Coronary artery (tissue), 2 donors: ENCODE data around the gene ESYT3.
"Not testable (repeated sequence)": the region's sequence is repeated elsewhere in the genome, so short reads cannot be mapped to it uniquely, and the experiment has no call there.

Experiments used
- DNase-seq: peaks from one replicate; pipeline ENCODE4 v3.0.0-alpha.2; 2017; ENCODE audit warnings: low spot score
- H3K27ac ChIP-seq, 2 donors: fragments of 200-600 bp; sonication (generic); one replicate each; pipeline ENCODE4 v1.5.1; 2016 to 2019
- H3K4me3 ChIP-seq: fragments of 200-600 bp; sonication (generic); 2 replicates; pipeline ENCODE4 v1.5.1; 2016; ENCODE audit warnings: mild to moderate bottlenecking, moderate library complexity
- CTCF ChIP-seq: fragments of 200-600 bp; sonication (generic); IDR thresholded peaks from one replicate; pipeline ENCODE4 v1.5.1; 2019; ENCODE audit warnings: antibody characterized with exemption

ESYT3 gene

GRCh38 chr3:138507524-138507923 lies 73.1 kb downstream of the ESYT3 start:
- DNase-seq, result no peak

DNA sequence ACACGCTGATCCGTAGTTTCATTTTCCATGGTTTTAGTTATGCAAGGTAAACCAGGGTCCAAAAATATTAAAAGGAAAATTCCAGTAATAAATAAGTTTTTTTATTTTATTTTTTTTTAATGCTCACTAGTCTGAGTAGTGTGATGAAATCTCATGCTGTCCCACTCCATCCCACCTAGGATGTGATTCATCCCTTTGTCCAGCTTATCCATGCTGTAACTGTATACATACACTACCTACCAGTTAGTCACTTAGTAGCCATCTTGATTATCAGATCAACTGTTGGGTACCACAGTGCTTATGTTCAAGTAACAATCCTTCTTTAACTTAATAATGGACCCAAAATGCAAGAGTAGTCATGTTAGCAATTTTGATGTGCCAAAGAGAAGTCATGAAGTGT lies 75.2 kb downstream of the ESYT3 start:
- TF ChIP-seq CTCF, result no peak
- no peak for DNase-seq
- Histone ChIP-seq H3K27ac (no peak overlapping the region), H3K4me3 (no peak overlapping the region)

More at GRCh38 chr3:138507524-138507923, 73.1 kb downstream of the ESYT3 start:
- no peak overlapping the region for H3K4me3 ChIP-seq
- TF ChIP-seq CTCF, result no peak
- H3K27ac ChIP-seq, result no peak overlapping the region

GRCh38 chr3:138511945-138512344 lies 77.5 kb downstream of the ESYT3 start:
- DNase-seq, result no peak
- H3K27ac ChIP-seq, result no peak overlapping the region
- no peak for TF ChIP-seq CTCF
- no peak overlapping the region for H3K4me3 ChIP-seq

DNA sequence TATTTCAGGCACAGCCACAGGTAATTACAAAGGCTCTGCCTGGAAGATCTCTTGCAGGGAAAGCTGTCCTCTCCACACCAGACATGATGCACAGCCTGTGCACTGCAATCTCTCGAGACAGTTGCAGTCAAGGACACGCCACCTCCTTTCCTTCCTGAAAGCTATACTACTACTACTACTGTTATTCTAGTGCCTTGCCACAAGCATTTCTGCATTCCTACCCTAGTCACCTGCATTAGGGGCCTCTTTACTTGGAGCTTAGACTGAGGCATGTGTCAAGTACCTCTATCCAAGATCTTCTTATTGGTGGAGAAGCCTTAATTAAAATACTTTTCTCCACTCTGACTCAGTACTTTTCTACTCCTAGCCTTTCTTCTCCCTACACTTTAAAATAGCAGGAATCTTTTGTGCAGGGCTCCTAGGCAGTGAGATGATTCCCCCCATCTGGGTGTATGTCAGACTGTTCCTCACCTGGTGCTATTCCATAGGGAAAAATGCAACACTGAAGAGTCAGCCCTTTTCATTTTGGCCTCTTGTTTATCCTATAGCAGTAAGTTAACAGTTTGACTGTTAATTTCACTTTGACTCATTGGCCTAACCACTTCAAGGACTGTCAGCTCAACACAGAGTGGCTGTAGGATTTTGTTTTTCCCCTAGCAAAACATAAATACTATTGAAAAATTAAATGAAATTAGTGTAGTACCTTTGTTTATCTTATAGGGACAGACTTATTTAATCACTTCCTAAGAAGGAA lies 78.9 kb downstream of the ESYT3 start:
- DNase-seq, result no peak
- no peak for TF ChIP-seq CTCF
- Histone ChIP-seq H3K27ac (no peak overlapping the region), H3K4me3 (no peak overlapping the region)

DNA sequence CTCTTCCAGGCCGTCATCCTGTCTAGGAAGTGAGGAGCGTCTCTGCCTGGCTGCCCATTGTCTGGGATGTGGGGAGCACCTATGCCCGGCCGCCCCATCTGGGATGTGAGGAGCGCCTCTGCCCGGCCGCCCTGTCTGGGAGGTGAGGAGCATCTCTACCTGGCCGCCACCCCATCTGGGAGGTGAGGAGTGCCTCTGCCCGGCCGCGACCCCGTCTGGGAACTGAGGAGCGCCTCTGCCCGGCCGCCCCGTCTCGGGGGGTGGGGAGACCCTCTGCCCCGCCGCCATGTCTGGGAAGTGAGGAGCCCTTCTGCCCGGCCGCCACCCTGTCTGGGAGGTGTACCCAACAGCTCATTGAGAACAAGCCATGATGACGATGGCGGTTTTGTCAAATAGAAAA lies 87.0 kb downstream of the ESYT3 start:
- not testable (repeated sequence) for H3K4me3 ChIP-seq, DNase-seq

More for the DNA sequence above, 87.0 kb downstream of the ESYT3 start:
- H3K27ac ChIP-seq, result not testable (repeated sequence)
